Measurements from ENCODE around the gene CFP.
A peak's percentile ranks its signal among the peaks of the same experiment; 100 is the strongest.
"Not testable (repeated sequence)": the region's sequence is repeated elsewhere in the genome, so short reads cannot be mapped to it uniquely, and the experiment has no call there.

CFP gene

GRCh38 chrX:47629419-47630200, at the start of gene CFP:
CFP (minus strand) TSS chrX:47629930; CDS start chrX:47629844, 86 bp downstream.
- in situ Hi-C loops (cut with HindIII; ENCODE audit: low sequenced_read_pairs), result no loop called here
- no peak within 1 kb of the TSS for H3K4me3 ChIP-seq (ENCODE audit: low read depth, low read length)
- DNase-seq (ENCODE audit: low read depth, low spot score), result no peak
- TF ChIP-seq, protein P1, sequence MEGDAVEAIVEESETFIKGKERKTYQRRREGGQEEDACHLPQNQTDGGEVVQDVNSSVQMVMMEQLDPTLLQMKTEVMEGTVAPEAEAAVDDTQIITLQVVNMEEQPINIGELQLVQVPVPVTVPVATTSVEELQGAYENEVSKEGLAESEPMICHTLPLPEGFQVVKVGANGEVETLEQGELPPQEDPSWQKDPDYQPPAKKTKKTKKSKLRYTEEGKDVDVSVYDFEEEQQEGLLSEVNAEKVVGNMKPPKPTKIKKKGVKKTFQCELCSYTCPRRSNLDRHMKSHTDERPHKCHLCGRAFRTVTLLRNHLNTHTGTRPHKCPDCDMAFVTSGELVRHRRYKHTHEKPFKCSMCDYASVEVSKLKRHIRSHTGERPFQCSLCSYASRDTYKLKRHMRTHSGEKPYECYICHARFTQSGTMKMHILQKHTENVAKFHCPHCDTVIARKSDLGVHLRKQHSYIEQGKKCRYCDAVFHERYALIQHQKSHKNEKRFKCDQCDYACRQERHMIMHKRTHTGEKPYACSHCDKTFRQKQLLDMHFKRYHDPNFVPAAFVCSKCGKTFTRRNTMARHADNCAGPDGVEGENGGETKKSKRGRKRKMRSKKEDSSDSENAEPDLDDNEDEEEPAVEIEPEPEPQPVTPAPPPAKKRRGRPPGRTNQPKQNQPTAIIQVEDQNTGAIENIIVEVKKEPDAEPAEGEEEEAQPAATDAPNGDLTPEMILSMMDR (IDR thresholded peaks at IDR 0.05; ENCODE audit: low read depth, low read length), result no peak

- in situ Hi-C loops (cut with HindIII; ENCODE audit: low sequenced_read_pairs); H3K4me3 ChIP-seq (ENCODE audit: low read depth, low read length); DNase-seq (ENCODE audit: low read depth, low spot score): not testable (repeated sequence)
These were observed 46.5 kb upstream of the CFP start for GRCh38 chrX:47675959-47676859.

- in situ Hi-C loops (cut with HindIII; ENCODE audit: low sequenced_read_pairs), result no loop called here
- TF ChIP-seq, protein P1 (IDR thresholded peaks at IDR 0.05; ENCODE audit: low read depth, low read length), result no peak
- no peak for DNase-seq (ENCODE audit: low read depth, low spot score)
- no peak overlapping the region for H3K4me3 ChIP-seq (ENCODE audit: low read depth, low read length)
These were observed 45.0 kb upstream of the CFP start for GRCh38 chrX:47674776-47675175.

DNA sequence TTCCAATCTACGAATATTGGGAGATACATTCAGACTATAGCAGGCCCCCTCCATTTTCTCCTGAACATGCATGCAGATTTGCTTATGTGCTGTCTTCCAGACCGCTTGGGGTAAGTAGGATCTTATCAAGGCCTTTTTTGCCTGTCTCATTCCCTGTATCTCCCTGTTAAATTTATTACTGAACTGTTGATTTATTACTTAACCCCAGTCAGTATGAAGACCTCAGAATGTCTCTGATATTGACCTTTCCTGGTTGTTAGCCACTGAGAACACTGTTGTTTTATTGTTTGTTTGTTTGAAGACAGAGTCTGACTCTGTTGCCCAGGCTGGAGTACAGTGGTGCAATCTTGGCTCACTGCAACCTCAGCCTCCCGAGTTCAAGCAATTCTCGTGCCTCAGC, 36.1 kb upstream of the CFP start:
- DNase-seq (ENCODE audit: low read depth, low spot score); H3K4me3 ChIP-seq (ENCODE audit: low read depth, low read length); in situ Hi-C loops (cut with HindIII; ENCODE audit: low sequenced_read_pairs): not testable (repeated sequence)

DNA sequence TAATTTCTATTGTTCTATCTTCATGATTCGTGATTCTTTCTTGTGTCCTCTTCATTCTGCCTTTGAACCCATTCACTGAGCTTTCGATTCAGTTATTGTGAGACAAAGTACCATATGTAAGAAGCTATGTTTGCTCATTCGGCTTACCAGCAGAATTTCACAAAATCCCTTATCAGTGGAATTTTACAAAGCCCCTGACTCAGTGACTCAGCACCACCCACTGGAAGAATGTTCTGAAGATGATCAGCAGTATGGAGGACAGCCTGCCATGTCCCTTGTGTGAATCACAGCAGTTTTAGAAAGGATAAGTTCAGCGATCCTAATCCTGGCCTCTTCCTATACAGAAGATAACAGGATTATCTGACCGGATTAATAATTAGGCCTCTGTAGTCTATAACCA, 35.0 kb upstream of the CFP start:
- TF ChIP-seq, protein P1 (IDR thresholded peaks at IDR 0.05; ENCODE audit: low read depth, low read length), result no peak
- DNase-seq (ENCODE audit: low read depth, low spot score), result no peak
- no peak overlapping the region for H3K4me3 ChIP-seq (ENCODE audit: low read depth, low read length)
- in situ Hi-C loops (cut with HindIII; ENCODE audit: low sequenced_read_pairs), result no loop called here

DNA sequence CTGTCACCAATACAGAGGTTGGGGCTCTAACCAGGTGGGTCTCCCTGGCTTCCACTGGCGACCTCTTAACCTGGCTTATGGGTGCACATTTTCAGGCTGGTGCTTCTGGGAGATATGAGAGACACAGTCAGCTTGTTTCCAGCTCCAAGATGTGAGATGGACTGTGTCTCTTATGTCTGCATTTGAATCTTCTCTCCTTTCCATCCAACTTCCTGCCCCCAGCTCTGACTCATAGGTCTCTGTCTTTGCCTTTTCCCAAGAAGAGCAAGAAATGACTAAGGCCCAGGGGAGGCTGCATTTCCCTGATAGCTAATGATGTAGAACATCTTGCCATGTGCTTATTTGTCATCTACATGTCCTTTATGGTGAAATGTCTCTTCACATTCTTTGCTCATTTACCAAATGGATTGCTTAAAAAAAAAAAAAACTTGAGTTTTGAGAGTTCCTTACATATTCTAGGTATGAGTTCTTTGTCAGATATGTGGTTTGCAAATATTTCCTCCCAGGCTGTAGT, 32.5 kb upstream of the CFP start:
- TF ChIP-seq, protein P1 (IDR thresholded peaks at IDR 0.05; ENCODE audit: low read depth, low read length), result no peak
- DNase-seq (ENCODE audit: low read depth, low spot score), result peak; percentile 80
- in situ Hi-C loops (cut with HindIII; ENCODE audit: low sequenced_read_pairs), result no loop called here
- H3K4me3 ChIP-seq (ENCODE audit: low read depth, low read length), result no peak overlapping the region

- in situ Hi-C loops (cut with HindIII; ENCODE audit: low sequenced_read_pairs), result no loop called here
- H3K4me3 ChIP-seq (ENCODE audit: low read depth, low read length), result no peak overlapping the region
- TF ChIP-seq, protein P1 (IDR thresholded peaks at IDR 0.05; ENCODE audit: low read depth, low read length), result no peak
- DNase-seq (ENCODE audit: low read depth, low spot score), result no peak
These were observed 31.8 kb upstream of the CFP start for GRCh38 chrX:47661539-47661938.
